Measurements from ENCODE around the gene KIT.

KIT gene

GRCh38 chr4:54661686-54662085 lies 3.9 kb downstream of the KIT start:
- DNase-seq: no peak

- no peak for DNase-seq
These were observed 4.4 kb downstream of the KIT start for GRCh38 chr4:54662123-54662522.

GRCh38 chr4:54662901-54663585 lies 5.3 kb downstream of the KIT start:
- DNase-seq: no peak

- no peak for DNase-seq
These were observed 6.6 kb downstream of the KIT start for GRCh38 chr4:54664400-54664799.

- DNase-seq: no peak
These were observed 10.4 kb downstream of the KIT start for GRCh38 chr4:54668014-54668611.

GRCh38 chr4:54669831-54670230 lies 12.1 kb downstream of the KIT start:
- DNase-seq: no peak

GRCh38 chr4:54675721-54676461 lies 18.1 kb downstream of the KIT start:
- DNase-seq: no peak

GRCh38 chr4:54676658-54677057 lies 18.9 kb downstream of the KIT start:
- no peak for DNase-seq

- DNase-seq: no peak
These were observed 19.7 kb downstream of the KIT start for GRCh38 chr4:54677416-54677815.

- no peak for DNase-seq
These were observed 20.3 kb downstream of the KIT start for GRCh38 chr4:54677853-54678650.

GRCh38 chr4:54678826-54679225 lies 21.1 kb downstream of the KIT start:
- no peak for DNase-seq

- no peak for DNase-seq
These were observed 22.1 kb downstream of the KIT start for GRCh38 chr4:54679813-54680212.

- DNase-seq: no peak
These were observed 26.0 kb downstream of the KIT start for GRCh38 chr4:54683616-54684346.

- no peak for DNase-seq
These were observed 28.1 kb downstream of the KIT start for GRCh38 chr4:54685810-54686209.

- DNase-seq: no peak
These were observed 30.4 kb downstream of the KIT start for GRCh38 chr4:54687887-54688841.

GRCh38 chr4:54695337-54695736 lies 37.6 kb downstream of the KIT start:
- no peak for DNase-seq

- no peak for DNase-seq
These were observed 38.0 kb downstream of the KIT start for GRCh38 chr4:54695788-54696187.

- no peak for DNase-seq
These were observed 38.9 kb downstream of the KIT start for GRCh38 chr4:54696649-54697048.

- no peak for DNase-seq
These were observed 43.2 kb downstream of the KIT start for GRCh38 chr4:54700986-54701385.

- no peak for DNase-seq
These were observed 45.4 kb downstream of the KIT start for GRCh38 chr4:54703182-54703581.

- no peak for DNase-seq
These were observed 49.6 kb downstream of the KIT start for GRCh38 chr4:54707406-54707805.
